HUES64 (cell line): Measurements from ENCODE around the gene EPS8L1.

Experiments
- H3K27ac ChIP-seq: 2 replicates; pipeline ENCODE4 v1.7.0; 2013; ENCODE audit warnings: low read depth, low read length, inconsistent platforms
- H3K27me3 ChIP-seq: 2 replicates; pipeline ENCODE4 v1.6.1; 2013; ENCODE audit warnings: mild to moderate bottlenecking, low read length; ENCODE audit not compliant: insufficient read depth
- H3K36me3 ChIP-seq: 2 replicates; pipeline ENCODE4 v1.6.1; 2013; ENCODE audit warnings: mild to moderate bottlenecking, low read length; ENCODE audit not compliant: insufficient read depth
- H3K4me1 ChIP-seq: 2 replicates; pipeline ENCODE4 v1.6.1; 2013; ENCODE audit warnings: mild to moderate bottlenecking, low read length, moderate library complexity; ENCODE audit not compliant: insufficient read depth
- H3K4me3 ChIP-seq: 2 replicates; pipeline ENCODE4 v1.5.1; 2013; ENCODE audit warnings: mild to moderate bottlenecking, low read length, moderate library complexity
- H3K9ac ChIP-seq: 2 replicates; pipeline ENCODE4 v1.6.1; 2013; ENCODE audit warnings: mild to moderate bottlenecking, low read depth, low read length
- H3K9me3 ChIP-seq: 2 replicates; pipeline ENCODE4 v1.6.1; 2013; ENCODE audit warnings: low read depth, low read length; ENCODE audit not compliant: insufficient read depth
- WGBS: fragments of 150-250, 120-280 bp; methylation state at CpG from one replicate; pipeline ENCODE4 v1.1.7; 2013; ENCODE audit warnings: missing lambda C conversion rate; 5-methylcytosine and 5-hydroxymethylcytosine counted together

EPS8L1 gene

GRCh38 chr19:55080968-55081769 lies 5.5 kb downstream of the EPS8L1 start:
- Histone ChIP-seq H3K4me1 (peaks cover 4% of the 10 kb centered on the region; the same call in 1 of the 2 replicates), H3K4me3 (peak overlapping the region; percentile 73), H3K9ac (peak overlapping the region; percentile 44; the same call in 1 of the 2 replicates), H3K9me3 (no peaks in the 10 kb centered on the region), H3K27me3 (peaks cover 71% of the 10 kb centered on the region), H3K27ac (peak overlapping the region; percentile 64; the same call in 1 of the 2 replicates), H3K36me3 (no peaks in the 10 kb centered on the region)
- WGBS, result 1% methylated on average over 60 of the region's 60 CpGs

GRCh38 chr19:55081770-55082019 lies 6.0 kb downstream of the EPS8L1 start:
- WGBS, result 5% methylated on average over 22 of the region's 22 CpGs
- Histone ChIP-seq H3K9ac (peak overlapping the region; percentile 26; the same call in 1 of the 2 replicates), H3K27me3 (peaks cover 72% of the 10 kb centered on the region), H3K36me3 (no peaks in the 10 kb centered on the region), H3K27ac (no peak overlapping the region), H3K4me1 (peaks cover 5% of the 10 kb centered on the region; the same call in 1 of the 2 replicates), H3K9me3 (no peaks in the 10 kb centered on the region), H3K4me3 (peak overlapping the region; percentile 56)

GRCh38 chr19:55082020-55082851 lies 6.6 kb downstream of the EPS8L1 start:
- H3K9me3 ChIP-seq, result no peaks in the 10 kb centered on the region
- H3K4me3 ChIP-seq, result peak overlapping the region; percentile 56
- no peak overlapping the region for H3K27ac ChIP-seq
- WGBS, result 9% methylated on average over 64 of the region's 64 CpGs
- peak overlapping the region; percentile 26; the same call in 1 of the 2 replicates for H3K9ac ChIP-seq
- peaks cover 69% of the 10 kb centered on the region for H3K27me3 ChIP-seq
- H3K36me3 ChIP-seq, result no peaks in the 10 kb centered on the region
- peaks cover 5% of the 10 kb centered on the region; the same call in 1 of the 2 replicates for H3K4me1 ChIP-seq

- Histone ChIP-seq H3K9me3 (no peaks in the 10 kb centered on the region), H3K9ac (no peak overlapping the region), H3K4me3 (no peak overlapping the region), H3K27ac (no peak overlapping the region), H3K4me1 (peaks cover 15% of the 10 kb centered on the region), H3K27me3 (peaks cover 69% of the 10 kb centered on the region), H3K36me3 (no peaks in the 10 kb centered on the region)
- WGBS, result 50% methylated on average over 42 of the region's 42 CpGs
Observed at GRCh38 chr19:55083004-55083850, 7.6 kb downstream of the EPS8L1 start.

- no peaks in the 10 kb centered on the region for H3K36me3 ChIP-seq
- no peaks in the 10 kb centered on the region for H3K9me3 ChIP-seq
- no peak overlapping the region for H3K27ac ChIP-seq
- 79% methylated on average over 10 of the region's 10 CpGs for WGBS
- H3K4me3 ChIP-seq, result no peak overlapping the region
- H3K9ac ChIP-seq, result no peak overlapping the region
- peaks cover 18% of the 10 kb centered on the region for H3K4me1 ChIP-seq
- peaks cover 63% of the 10 kb centered on the region for H3K27me3 ChIP-seq
Observed at GRCh38 chr19:55084416-55084815, 8.7 kb downstream of the EPS8L1 start.

GRCh38 chr19:55085923-55086715 lies 10.4 kb downstream of the EPS8L1 start:
- H3K4me3 ChIP-seq, result peak overlapping the region; percentile 65
- H3K27ac ChIP-seq, result no peak overlapping the region
- peaks cover 48% of the 10 kb centered on the region for H3K27me3 ChIP-seq
- H3K36me3 ChIP-seq, result peaks cover 7% of the 10 kb centered on the region
- H3K9me3 ChIP-seq, result no peaks in the 10 kb centered on the region
- H3K4me1 ChIP-seq, result peaks cover 18% of the 10 kb centered on the region
- 0 out of 2 replicates have a peak overlapping the region, but pooled peaks have one; percentile 59 for H3K9ac ChIP-seq
- WGBS, result 21% methylated on average over 32 of the region's 35 CpGs

GRCh38 chr19:55086730-55087541 lies 11.3 kb downstream of the EPS8L1 start:
- Histone ChIP-seq H3K4me1 (peaks cover 18% of the 10 kb centered on the region), H3K36me3 (peaks cover 7% of the 10 kb centered on the region), H3K27me3 (peaks cover 42% of the 10 kb centered on the region), H3K27ac (no peak overlapping the region), H3K9ac (peak overlapping the region; percentile 63), H3K4me3 (peak overlapping the region; percentile 65), H3K9me3 (no peaks in the 10 kb centered on the region)
- WGBS, result under 1% methylated on average over 74 of the region's 74 CpGs

- Histone ChIP-seq H3K9ac (peak overlapping the region; percentile 63), H3K4me3 (peak overlapping the region; percentile 65), H3K4me1 (peaks cover 18% of the 10 kb centered on the region), H3K27me3 (peaks cover 36% of the 10 kb centered on the region), H3K9me3 (no peaks in the 10 kb centered on the region), H3K27ac (no peak overlapping the region), H3K36me3 (peaks cover 7% of the 10 kb centered on the region)
- 30% methylated on average over 17 of the region's 17 CpGs for WGBS
Observed at GRCh38 chr19:55087542-55087901, 11.9 kb downstream of the EPS8L1 start.

- WGBS, result 76% methylated on average over 12 of the region's 12 CpGs
- peaks cover 31% of the 10 kb centered on the region for H3K27me3 ChIP-seq
- no peaks in the 10 kb centered on the region for H3K9me3 ChIP-seq
- H3K9ac ChIP-seq, result peak overlapping the region; percentile 63; the same call in 1 of the 2 replicates
- H3K4me1 ChIP-seq, result peaks cover 18% of the 10 kb centered on the region
- peaks cover 7% of the 10 kb centered on the region for H3K36me3 ChIP-seq
- peak overlapping the region; percentile 65 for H3K4me3 ChIP-seq
- H3K27ac ChIP-seq, result no peak overlapping the region
Observed at GRCh38 chr19:55088021-55088451, 12.4 kb downstream of the EPS8L1 start.
